ENCODE measurements around the gene SH3BP1. TPM values are rescaled to one million over a fixed set of nuclear protein-coding genes. Genes with fewer than 3 reads are reported as not detected.

Gene SH3BP1
- total and polyA plus RNA-seq, 2 of the 8 experiments (the other 6 are each of a cell fraction or from before 2014, with no cell fraction given), result 23.9 to 40.3 TPM

- TF ChIP-seq CHD7 (IDR thresholded peaks at IDR 0.05; ENCODE audit: insufficient replicate concordance, low read length) (no peak), NRF1 (IDR thresholded peaks at IDR 0.05; ENCODE audit: low read depth, low read length) (no peak)
These were observed 65.2 kb downstream of the SH3BP1 start (continued) for GRCh38 chr22:37704645-37705044.

Measured in H1 (cell line).